ENCODE measurements around the gene MYH11.
A peak's percentile ranks its signal among the peaks of the same experiment; 100 is the strongest.

The MYH11 gene

GRCh38 chr16:15807603-15808009, 49.2 kb downstream of the MYH11 start:
- DNase-seq: no peak

GRCh38 chr16:15803618-15804017, 53.2 kb downstream of the MYH11 start:
- no peak for DNase-seq

GRCh38 chr16:15799851-15800495, 56.9 kb downstream of the MYH11 start:
- no peak for DNase-seq

GRCh38 chr16:15798671-15799070, 58.2 kb downstream of the MYH11 start:
- DNase-seq: no peak

GRCh38 chr16:15796885-15797284, 59.9 kb downstream of the MYH11 start:
- DNase-seq: no peak

- DNase-seq: no peak
Measured at GRCh38 chr16:15795615-15796014, 61.2 kb downstream of the MYH11 start.

- DNase-seq: no peak
Measured at GRCh38 chr16:15792563-15792971, 64.3 kb downstream of the MYH11 start.

GRCh38 chr16:15790458-15790857, 66.4 kb downstream of the MYH11 start:
- DNase-seq: no peak

- peak; percentile 7 for DNase-seq
Measured at GRCh38 chr16:15789816-15790215, 67.0 kb downstream of the MYH11 start.

- DNase-seq: no peak
Measured at GRCh38 chr16:15788846-15789239, 68.0 kb downstream of the MYH11 start.

- no peak for DNase-seq
Measured at GRCh38 chr16:15786501-15786900, 70.3 kb downstream of the MYH11 start.

GRCh38 chr16:15785386-15786059, 71.3 kb downstream of the MYH11 start:
- no peak for DNase-seq

- DNase-seq: no peak
Measured at GRCh38 chr16:15783985-15784384, 72.8 kb downstream of the MYH11 start.

GRCh38 chr16:15782573-15783365, 74.1 kb downstream of the MYH11 start:
- no peak for DNase-seq

GRCh38 chr16:15781650-15782049, 75.2 kb downstream of the MYH11 start:
- DNase-seq: no peak

GRCh38 chr16:15780805-15781204, 76.0 kb downstream of the MYH11 start:
- DNase-seq: no peak

- DNase-seq: no peak
Measured at GRCh38 chr16:15779664-15780351, 77.0 kb downstream of the MYH11 start.

- no peak for DNase-seq
Measured at GRCh38 chr16:15778999-15779614, 77.7 kb downstream of the MYH11 start.

GRCh38 chr16:15778204-15778743, 78.6 kb downstream of the MYH11 start:
- DNase-seq: no peak

- peak; percentile 9 for DNase-seq
Measured at GRCh38 chr16:15777533-15778203, 79.2 kb downstream of the MYH11 start.

- no peak for DNase-seq
Measured at GRCh38 chr16:15776572-15776971, 80.3 kb downstream of the MYH11 start.

Data from suppressor macrophage treated with lipopolysaccharide for 4 hours (primary cell).